Esophagus squamous epithelium (tissue), 4 donors: Measurements from ENCODE around the gene EPHX1.

ENCODE experiments used
- POLR2A ChIP-seq, 4 donors: fragments of 450-650 bp; IDR thresholded peaks; one replicate each; pipeline ENCODE4 v1.6.1; 2017; ENCODE audit warnings: antibody characterized with exemption in 4 of 4, mild to moderate bottlenecking in 4 of 4, moderate library complexity in 3 of 4
- TF ChIP-seq, protein P1 (sequence below), 6 experiments: fragments of 450-650 bp in 4 of 6; fragments of 200-600 bp in 2 of 6; sonication (generic) in 2 of 6; IDR thresholded peaks; one replicate each; pipeline ENCODE4 v1.5.1; 2016 to 2019; ENCODE audit warnings: antibody characterized with exemption in 6 of 6, mild to moderate bottlenecking in 4 of 6, moderate library complexity in 4 of 6

DNA sequence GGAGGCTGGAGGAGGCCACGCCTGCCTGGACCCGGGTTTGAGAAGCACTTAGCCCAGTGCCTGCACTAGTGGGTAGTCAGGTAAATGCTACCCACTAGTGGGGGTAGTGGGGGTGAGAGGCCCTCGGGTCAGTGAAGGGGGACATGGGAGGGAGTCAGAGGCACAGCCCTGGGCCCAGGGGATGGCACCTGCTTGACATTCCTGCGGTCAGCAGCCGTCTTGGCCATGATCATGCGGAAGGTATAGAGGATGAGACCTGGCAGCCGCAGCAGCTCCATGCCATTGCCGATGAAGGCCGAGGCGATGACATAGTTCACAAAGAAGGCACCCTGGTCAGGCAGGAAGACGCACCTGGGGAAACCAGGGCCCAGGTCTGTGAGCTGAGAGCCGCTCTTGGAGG is 43.5 kb downstream of the EPHX1 start:
- TF ChIP-seq, protein P1, sequence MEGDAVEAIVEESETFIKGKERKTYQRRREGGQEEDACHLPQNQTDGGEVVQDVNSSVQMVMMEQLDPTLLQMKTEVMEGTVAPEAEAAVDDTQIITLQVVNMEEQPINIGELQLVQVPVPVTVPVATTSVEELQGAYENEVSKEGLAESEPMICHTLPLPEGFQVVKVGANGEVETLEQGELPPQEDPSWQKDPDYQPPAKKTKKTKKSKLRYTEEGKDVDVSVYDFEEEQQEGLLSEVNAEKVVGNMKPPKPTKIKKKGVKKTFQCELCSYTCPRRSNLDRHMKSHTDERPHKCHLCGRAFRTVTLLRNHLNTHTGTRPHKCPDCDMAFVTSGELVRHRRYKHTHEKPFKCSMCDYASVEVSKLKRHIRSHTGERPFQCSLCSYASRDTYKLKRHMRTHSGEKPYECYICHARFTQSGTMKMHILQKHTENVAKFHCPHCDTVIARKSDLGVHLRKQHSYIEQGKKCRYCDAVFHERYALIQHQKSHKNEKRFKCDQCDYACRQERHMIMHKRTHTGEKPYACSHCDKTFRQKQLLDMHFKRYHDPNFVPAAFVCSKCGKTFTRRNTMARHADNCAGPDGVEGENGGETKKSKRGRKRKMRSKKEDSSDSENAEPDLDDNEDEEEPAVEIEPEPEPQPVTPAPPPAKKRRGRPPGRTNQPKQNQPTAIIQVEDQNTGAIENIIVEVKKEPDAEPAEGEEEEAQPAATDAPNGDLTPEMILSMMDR (IDR thresholded peaks at IDR 0.05): no peak
- TF ChIP-seq POLR2A (IDR thresholded peaks at IDR 0.05): no peak
